ENCODE data around the gene RIN2.
"Not testable (repeated sequence)": the region's sequence is repeated elsewhere in the genome, so short reads cannot be mapped to it uniquely, and the experiment has no call there.

The RIN2 gene

DNA sequence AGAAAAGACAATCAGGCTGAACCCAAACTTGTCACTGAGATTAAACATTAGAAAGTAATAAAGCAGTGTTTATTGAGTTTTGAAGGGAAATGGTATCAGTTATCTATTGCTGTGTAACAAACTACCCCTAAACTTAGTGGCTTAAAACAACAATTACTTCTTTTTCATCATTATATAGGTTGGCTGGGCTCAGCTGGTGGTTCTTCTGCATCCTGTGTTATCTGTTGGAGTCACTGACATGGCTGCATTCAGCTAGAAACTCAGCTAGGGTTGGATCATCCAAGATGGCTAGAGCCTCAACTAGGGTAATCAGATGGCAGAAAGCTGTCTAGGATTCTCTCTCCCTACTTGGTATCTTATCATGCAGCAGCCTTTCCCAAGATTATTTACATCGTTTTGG, 12.5 kb upstream of the RIN2 start:
- TF ChIP-seq, protein P1, sequence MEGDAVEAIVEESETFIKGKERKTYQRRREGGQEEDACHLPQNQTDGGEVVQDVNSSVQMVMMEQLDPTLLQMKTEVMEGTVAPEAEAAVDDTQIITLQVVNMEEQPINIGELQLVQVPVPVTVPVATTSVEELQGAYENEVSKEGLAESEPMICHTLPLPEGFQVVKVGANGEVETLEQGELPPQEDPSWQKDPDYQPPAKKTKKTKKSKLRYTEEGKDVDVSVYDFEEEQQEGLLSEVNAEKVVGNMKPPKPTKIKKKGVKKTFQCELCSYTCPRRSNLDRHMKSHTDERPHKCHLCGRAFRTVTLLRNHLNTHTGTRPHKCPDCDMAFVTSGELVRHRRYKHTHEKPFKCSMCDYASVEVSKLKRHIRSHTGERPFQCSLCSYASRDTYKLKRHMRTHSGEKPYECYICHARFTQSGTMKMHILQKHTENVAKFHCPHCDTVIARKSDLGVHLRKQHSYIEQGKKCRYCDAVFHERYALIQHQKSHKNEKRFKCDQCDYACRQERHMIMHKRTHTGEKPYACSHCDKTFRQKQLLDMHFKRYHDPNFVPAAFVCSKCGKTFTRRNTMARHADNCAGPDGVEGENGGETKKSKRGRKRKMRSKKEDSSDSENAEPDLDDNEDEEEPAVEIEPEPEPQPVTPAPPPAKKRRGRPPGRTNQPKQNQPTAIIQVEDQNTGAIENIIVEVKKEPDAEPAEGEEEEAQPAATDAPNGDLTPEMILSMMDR (IDR thresholded peaks at IDR 0.05; ENCODE audit: low read depth, low read length) = no peak
- no peak for DNase-seq (ENCODE audit: extremely low read depth, low read depth)

DNA sequence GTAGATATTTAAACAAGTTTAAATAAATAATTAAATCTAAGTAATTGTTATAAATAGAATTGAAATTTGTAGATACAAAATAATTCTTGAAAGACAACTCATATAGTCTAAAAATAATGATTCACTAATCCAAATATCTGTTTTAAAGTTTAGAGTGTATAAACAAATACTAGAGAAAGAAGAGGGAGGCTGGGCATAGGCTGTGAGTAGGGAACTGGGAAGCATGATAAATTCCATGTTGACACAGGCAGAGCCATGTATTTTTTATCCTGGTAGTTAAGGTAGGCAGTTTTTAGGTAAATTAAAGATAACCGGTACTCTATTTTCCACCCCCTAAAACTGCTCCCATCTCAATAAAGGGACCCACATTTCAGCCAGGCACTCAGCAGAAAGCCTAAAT, 11.7 kb upstream of the RIN2 start:
- TF ChIP-seq, protein P1 (IDR thresholded peaks at IDR 0.05; ENCODE audit: low read depth, low read length) = no peak
- no peak for DNase-seq (ENCODE audit: extremely low read depth, low read depth)

DNA sequence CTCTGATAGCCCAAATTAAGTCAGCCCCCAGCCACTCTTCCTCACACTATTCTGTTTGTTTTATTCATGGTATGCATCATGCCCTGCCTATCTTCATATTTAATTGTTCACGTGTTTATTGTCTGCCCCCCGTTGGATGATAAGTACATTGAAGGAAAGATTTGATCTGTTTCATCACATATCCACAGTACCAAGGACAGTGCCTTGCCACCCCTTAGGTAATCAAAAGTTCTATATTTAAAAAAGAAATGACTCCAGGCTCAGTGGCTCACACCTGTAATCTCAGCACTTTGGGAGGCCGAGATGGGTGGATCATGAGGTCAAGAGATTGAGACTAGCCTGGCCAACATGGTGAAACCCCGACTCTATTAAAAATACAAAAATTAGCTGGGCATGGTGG, 10.2 kb upstream of the RIN2 start:
- DNase-seq (ENCODE audit: extremely low read depth, low read depth) = no peak
- TF ChIP-seq, protein P1 (IDR thresholded peaks at IDR 0.05; ENCODE audit: low read depth, low read length) = no peak

GRCh38 chr20:19748681-19749080, 9.4 kb upstream of the RIN2 start:
- DNase-seq (ENCODE audit: extremely low read depth, low read depth) = no peak
- TF ChIP-seq, protein P1 (IDR thresholded peaks at IDR 0.05; ENCODE audit: low read depth, low read length) = no peak

DNA sequence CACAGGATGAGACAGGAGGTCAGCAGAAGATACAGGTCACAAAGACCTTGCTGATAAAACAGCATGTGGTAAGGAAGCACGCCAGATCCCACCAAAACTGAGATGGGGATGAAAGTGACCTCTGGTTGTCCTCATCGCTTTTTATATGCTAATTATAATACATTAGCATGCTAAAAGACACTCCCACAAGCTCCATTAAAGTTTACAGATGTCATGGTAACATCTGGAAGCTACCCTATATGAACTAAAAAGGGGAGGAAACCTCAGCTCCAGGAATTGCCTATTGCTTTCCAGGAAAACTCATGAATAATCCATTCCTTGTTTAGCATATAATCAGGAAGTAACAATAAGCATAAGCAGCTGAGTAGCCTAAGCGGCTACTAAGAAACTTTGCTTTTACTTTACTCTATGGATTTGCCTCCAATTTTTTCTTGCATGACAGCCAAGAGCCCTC, 8.4 kb upstream of the RIN2 start:
- DNase-seq (ENCODE audit: extremely low read depth, low read depth) = no peak
- TF ChIP-seq, protein P1 (IDR thresholded peaks at IDR 0.05; ENCODE audit: low read depth, low read length) = no peak

GRCh38 chr20:19750101-19750606, 7.9 kb upstream of the RIN2 start:
- no peak for DNase-seq (ENCODE audit: extremely low read depth, low read depth)

DNA sequence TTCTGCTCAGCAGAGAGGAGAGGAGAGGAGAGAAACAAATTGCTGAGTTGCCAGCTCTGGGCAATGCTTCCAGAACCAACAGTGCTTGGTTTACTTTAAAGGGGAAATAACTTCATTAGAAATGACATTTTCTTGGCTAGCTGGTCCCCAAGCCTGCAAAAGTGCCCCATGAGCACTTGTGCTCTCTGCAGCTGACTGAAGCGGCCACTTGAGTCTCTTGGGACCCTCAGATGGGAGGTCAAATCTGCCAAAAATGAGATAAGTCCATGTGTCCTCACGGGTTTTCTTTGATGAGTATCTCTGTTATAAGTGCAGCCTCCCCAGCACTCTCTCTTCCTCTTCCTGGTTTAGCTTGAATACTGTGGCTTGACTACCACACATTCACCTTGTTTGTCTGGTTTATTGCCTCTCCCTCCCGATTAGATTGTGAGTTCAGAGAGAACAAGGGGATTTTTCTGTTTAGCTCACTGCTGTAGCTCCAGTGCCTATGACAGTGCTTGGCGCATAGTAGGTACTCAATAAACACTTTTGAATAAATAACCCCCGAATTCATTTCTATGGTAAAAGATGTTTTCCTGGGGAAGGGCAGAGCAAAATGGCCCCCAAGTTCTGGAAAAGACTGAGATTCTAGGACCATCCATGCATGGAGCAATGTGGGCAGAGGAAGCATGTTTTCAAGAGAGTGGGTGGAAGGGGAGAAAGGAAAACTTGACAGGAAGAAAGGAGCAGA, 7.0 kb upstream of the RIN2 start:
- TF ChIP-seq, protein P1 (IDR thresholded peaks at IDR 0.05; ENCODE audit: low read depth, low read length) = no peak
- no peak for DNase-seq (ENCODE audit: extremely low read depth, low read depth)

More at GRCh38 chr20:19750101-19750606, 7.9 kb upstream of the RIN2 start:
- TF ChIP-seq, protein P1 (IDR thresholded peaks at IDR 0.05; ENCODE audit: low read depth, low read length) = no peak

DNA sequence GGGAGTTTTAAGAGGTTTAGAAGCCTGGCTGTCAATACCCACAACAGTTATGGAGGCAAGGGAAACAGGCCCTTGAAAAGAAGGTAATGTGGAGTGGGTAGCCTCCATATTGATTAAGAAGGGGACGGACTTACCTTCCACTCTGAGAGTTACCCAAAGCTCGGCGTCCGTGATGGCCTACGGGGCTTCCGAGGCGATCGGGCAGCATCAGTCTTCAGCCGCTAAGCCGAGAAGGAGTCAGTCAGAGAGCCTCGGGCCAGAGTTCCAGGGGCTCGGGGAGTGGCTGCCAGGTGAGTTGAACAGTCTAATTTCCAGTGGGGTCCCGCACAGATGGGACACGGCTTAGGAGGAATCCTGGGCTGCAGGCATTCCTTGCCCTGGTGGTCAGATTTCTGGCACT, 3.9 kb upstream of the RIN2 start:
- not testable (repeated sequence) for DNase-seq (ENCODE audit: extremely low read depth, low read depth)
